Chondrocyte (in vitro differentiated cells): ENCODE measurements around the gene TRIM56. TPM values are rescaled to one million over a fixed set of nuclear protein-coding genes. Genes with fewer than 3 reads are reported as not detected.
"Not testable (repeated sequence)": the region's sequence is repeated elsewhere in the genome, so short reads cannot be mapped to it uniquely, and the experiment has no call there.

Experiments
- DNase-seq: peaks from one replicate; pipeline ENCODE4 v3.0.0; 2021; ENCODE audit warnings: mixed read lengths, low spot score
- H3K27ac Mint-ChIP-seq: one replicate; pipeline ENCODE4 v1.8.0; 2021; ENCODE audit warnings: mild to moderate bottlenecking, moderate library complexity, mixed read lengths; ENCODE audit not compliant: unreplicated experiment
- H3K27me3 Mint-ChIP-seq: 2 replicates; pipeline ENCODE4 v1.8.0; 2021; ENCODE audit warnings: low read depth, mixed read lengths
- H3K36me3 Mint-ChIP-seq: 2 replicates; pipeline ENCODE4 v1.8.0; 2021; ENCODE audit warnings: low read depth, mixed read lengths
- H3K4me1 Mint-ChIP-seq: 2 replicates; pipeline ENCODE4 v1.8.0; 2021; ENCODE audit warnings: low read depth, mild to moderate bottlenecking, mixed read lengths
- H3K4me3 Mint-ChIP-seq: one replicate; pipeline ENCODE4 v1.8.0; 2021; ENCODE audit warnings: mild to moderate bottlenecking, moderate library complexity, mixed read lengths; ENCODE audit not compliant: unreplicated experiment
- H3K9me3 Mint-ChIP-seq: 2 replicates; pipeline ENCODE4 v1.8.0; 2021; ENCODE audit warnings: low read depth, mixed read lengths
- CTCF ChIP-seq: fragments of 200-600 bp; sonication (generic); IDR thresholded peaks from 2 replicates; pipeline ENCODE4 v1.5.0; 2021; ENCODE audit warnings: antibody characterized with exemption, mild to moderate bottlenecking, moderate library complexity
- total RNA-seq: library from RNA; stranded (reverse); gene quantifications from 3 replicates; pipeline ENCODE4 v1.2.1, GENCODE V29; 2021

TRIM56 gene
- total RNA-seq, 1 donor from 2014 or later = 30.4 TPM

DNA sequence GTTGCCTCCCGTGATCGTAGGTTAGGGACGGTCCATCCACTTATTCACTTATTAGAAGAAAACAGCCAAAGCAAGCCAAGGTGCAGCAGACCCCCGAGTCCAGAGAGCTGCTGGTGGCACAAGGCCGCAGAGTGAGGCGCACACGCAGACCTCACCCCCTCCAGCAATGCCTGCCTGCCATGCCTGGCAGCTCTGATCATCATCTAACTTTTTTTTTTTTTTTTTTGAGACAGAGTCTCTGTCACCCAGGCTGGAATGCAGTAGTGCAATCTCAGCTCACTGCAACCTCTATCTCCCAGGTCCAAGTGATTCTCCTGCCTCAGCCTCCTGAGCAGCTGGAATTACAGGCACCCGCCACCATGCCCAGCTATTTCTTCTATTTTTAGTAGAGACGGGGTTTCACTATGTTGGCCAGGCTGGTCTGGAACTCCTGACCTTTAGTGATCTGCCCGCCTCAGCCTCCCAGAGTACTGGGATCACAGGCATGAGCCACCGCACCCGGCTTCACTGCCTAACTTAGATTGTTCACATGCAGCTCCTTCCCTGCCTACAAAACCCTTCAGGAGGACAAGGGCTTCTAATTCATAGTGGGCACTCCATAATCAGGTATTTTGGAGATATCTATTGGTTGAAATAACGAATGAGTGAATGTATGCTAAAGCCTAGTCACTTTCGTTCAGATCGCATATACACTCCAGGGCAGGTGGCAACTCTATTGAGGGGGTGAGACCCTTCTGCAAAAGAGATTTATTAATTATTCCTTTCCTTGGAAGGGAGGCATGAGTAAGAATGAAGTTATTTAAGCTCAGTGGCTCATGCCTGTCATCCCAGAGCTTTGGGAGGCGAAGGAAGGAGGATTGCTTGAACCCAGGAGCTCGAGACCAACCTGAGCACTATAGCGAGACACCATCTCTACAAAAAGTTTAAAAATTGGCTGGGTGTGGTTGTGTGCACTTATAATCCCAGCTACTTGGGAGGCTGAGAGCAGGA lies 15.9 kb downstream of the TRIM56 start:
- TF ChIP-seq CTCF = no peak
- Mint-ChIP-seq H3K9me3 (no peaks in the 10 kb centered on the region), H3K4me1 (peaks cover 75% of the 10 kb centered on the region), H3K4me3 (no peak overlapping the region), H3K36me3 (no peaks in the 10 kb centered on the region), H3K27ac (peak overlapping the region; percentile 99), H3K27me3 (no peaks in the 10 kb centered on the region)
- no peak for DNase-seq

- DNase-seq = no peak
- TF ChIP-seq CTCF = no peak
- H3K9me3 Mint-ChIP-seq = no peaks in the 10 kb centered on the region
- H3K4me1 Mint-ChIP-seq = peaks cover 69% of the 10 kb centered on the region
- no peaks in the 10 kb centered on the region for H3K27me3 Mint-ChIP-seq
- no peak overlapping the region for H3K4me3 Mint-ChIP-seq
- no peaks in the 10 kb centered on the region for H3K36me3 Mint-ChIP-seq
- H3K27ac Mint-ChIP-seq = peak overlapping the region; percentile 99
Observed at GRCh38 chr7:101102026-101102425, 16.7 kb downstream of the TRIM56 start.

- Mint-ChIP-seq H3K27ac (peak overlapping the region; percentile 59), H3K4me1 (peaks cover 68% of the 10 kb centered on the region)
- H3K9me3 Mint-ChIP-seq, DNase-seq, H3K36me3 Mint-ChIP-seq, H3K27me3 Mint-ChIP-seq, H3K4me3 Mint-ChIP-seq: not testable (repeated sequence)
Observed at GRCh38 chr7:101103701-101104100, 18.4 kb downstream of the TRIM56 start.

GRCh38 chr7:101104193-101104713 lies 19.0 kb downstream of the TRIM56 start:
- Mint-ChIP-seq H3K36me3 (no peaks in the 10 kb centered on the region), H3K27me3 (no peaks in the 10 kb centered on the region), H3K9me3 (no peaks in the 10 kb centered on the region), H3K4me1 (peaks cover 71% of the 10 kb centered on the region), H3K4me3 (no peak overlapping the region), H3K27ac (peak overlapping the region; percentile 39)
- no peak for DNase-seq
- no peak for TF ChIP-seq CTCF

DNA sequence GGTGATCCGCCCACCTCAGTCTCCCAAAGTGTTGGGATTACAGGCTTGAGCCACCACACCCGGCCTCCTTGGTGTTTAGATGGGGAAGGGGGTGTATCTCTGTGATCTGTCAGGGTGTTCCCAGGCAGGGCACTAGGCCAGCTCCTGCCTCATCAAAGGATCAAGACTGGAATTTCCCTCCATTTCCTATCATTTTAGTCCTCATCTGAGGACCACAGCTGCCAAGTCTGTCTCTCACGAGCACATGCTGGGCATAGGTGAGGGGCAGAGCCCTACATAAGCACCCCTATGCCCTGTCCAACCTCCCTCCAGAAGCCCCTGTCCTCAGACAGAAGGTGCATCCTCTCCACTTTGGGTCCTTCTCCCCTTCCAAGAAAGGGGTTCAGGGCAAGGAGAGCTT lies 19.5 kb downstream of the TRIM56 start:
- H3K4me3 Mint-ChIP-seq = no peak overlapping the region
- no peaks in the 10 kb centered on the region for H3K36me3 Mint-ChIP-seq
- no peak for DNase-seq
- H3K27ac Mint-ChIP-seq = peak overlapping the region; percentile 17
- H3K27me3 Mint-ChIP-seq = no peaks in the 10 kb centered on the region
- no peaks in the 10 kb centered on the region for H3K9me3 Mint-ChIP-seq
- no peak for TF ChIP-seq CTCF
- H3K4me1 Mint-ChIP-seq = peaks cover 71% of the 10 kb centered on the region

GRCh38 chr7:101105248-101105647 lies 20.0 kb downstream of the TRIM56 start:
- H3K9me3 Mint-ChIP-seq, H3K4me3 Mint-ChIP-seq: not testable (repeated sequence)

More at GRCh38 chr7:101105248-101105647, 20.0 kb downstream of the TRIM56 start:
- H3K27ac Mint-ChIP-seq, H3K36me3 Mint-ChIP-seq, H3K27me3 Mint-ChIP-seq, DNase-seq: not testable (repeated sequence)
- peaks cover 68% of the 10 kb centered on the region for H3K4me1 Mint-ChIP-seq
